GM12864 (cell line): ENCODE data around the gene TELO2.

Experiments
- DNase-seq: peaks from one replicate; pipeline ENCODE4 v3.0.0-alpha.2; 2011; ENCODE audit warnings: low read depth
- H3K4me3 ChIP-seq: 2 replicates; pipeline ENCODE4 v1.5.1; 2011; ENCODE audit warnings: mild to moderate bottlenecking, low read depth, low read length, control low read depth
- TF ChIP-seq, protein P1 (sequence below): IDR thresholded peaks from 2 replicates; pipeline ENCODE4 v1.5.1; 2011; ENCODE audit warnings: low read depth, mild to moderate bottlenecking, moderate library complexity, low read length, control low read depth, inconsistent platforms; ENCODE audit errors: missing control alignments

The TELO2 gene

DNA sequence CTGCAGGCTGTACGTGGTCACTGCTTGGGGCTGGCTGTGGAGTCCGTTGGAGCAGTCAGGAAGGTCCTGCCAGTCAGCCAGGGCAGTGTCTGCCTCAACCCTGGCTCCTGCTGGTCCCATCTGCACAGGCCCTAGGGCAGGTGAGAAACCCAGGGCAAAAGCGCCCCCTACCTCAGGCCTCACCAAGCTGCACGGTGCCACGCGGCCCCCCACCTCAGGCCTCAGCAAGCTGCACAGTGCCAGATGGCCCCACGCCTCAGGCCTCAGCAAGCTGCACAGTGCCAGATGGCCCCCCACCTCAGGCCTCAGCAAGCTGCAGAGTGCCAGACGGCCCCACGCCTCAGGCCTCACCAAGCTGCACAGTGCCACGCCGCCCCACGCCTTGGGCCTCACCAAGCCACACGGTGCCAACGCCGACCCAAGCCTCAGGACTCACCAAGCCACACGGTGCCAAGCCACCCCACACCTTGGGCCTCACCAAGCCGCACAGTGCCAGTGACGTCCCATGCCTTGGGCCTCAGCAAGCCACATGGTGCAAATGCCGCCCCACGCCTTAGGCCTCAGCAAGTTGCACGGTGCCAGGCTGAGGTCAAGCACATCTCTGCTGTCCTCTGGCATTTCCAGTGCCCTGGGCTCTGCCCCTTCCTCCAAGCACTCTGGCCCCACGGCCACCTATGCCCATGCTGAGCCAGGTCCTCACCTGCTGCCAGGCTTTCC, 45.8 kb downstream of the TELO2 start:
- H3K4me3 ChIP-seq = no peak overlapping the region
- DNase-seq = no peak
- TF ChIP-seq, protein P1, sequence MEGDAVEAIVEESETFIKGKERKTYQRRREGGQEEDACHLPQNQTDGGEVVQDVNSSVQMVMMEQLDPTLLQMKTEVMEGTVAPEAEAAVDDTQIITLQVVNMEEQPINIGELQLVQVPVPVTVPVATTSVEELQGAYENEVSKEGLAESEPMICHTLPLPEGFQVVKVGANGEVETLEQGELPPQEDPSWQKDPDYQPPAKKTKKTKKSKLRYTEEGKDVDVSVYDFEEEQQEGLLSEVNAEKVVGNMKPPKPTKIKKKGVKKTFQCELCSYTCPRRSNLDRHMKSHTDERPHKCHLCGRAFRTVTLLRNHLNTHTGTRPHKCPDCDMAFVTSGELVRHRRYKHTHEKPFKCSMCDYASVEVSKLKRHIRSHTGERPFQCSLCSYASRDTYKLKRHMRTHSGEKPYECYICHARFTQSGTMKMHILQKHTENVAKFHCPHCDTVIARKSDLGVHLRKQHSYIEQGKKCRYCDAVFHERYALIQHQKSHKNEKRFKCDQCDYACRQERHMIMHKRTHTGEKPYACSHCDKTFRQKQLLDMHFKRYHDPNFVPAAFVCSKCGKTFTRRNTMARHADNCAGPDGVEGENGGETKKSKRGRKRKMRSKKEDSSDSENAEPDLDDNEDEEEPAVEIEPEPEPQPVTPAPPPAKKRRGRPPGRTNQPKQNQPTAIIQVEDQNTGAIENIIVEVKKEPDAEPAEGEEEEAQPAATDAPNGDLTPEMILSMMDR = peak; percentile 30

DNA sequence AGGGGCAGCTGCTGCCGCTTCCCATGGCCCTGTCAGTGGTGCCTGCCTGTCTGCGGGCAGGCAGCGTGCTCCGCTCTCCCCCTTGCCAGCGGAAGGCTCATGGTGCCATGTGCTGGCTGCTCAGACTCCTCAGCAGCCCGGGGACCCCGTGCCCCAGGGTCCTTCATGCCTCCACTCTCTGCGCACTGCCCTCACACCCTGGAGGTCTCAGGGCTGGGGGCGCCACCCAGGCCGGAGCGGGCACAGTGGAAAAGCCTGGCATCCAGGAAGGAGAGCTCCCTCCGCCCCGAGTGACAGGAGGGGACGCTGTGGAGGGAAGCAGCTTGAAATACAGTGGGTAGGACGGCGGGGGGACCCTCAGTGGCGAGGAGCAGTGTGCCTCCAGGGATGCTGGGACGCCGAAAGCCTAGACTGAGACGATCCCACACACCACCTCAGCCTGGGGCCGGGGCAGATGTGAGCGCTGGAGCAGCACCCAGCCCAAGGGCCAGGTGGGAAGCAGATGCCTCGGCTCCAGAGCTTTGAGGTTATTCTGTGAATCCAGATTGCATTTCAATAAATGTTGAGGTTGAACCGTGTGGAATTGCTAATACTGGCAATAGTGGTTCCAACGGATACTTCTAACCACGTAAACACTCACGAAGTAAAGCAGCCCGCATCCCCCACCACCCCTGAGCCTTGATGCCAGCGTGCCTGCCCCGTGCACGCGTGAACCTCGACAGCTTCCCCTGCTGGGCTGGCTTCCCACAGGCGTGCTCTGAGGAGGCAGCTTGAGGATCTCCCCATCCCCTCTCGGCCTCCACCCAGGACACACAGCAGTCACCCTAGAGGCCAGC, 46.8 kb downstream of the TELO2 start:
- TF ChIP-seq, protein P1 = no peak
- no peak overlapping the region for H3K4me3 ChIP-seq
- no peak for DNase-seq

DNA sequence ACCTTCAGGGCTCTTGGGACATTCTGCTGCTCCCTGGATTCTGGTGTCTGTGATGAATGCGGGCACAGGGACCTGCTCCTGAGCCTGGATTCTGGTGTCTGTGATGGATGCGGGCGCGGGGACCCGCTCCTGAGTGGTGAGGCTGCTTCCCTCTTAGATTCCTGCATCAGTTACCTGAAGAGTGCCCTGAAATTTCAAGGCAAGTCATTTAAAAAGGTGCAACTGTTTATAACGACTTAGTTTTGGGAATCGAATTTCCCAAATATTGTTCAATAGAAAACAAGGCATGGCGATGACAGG, 47.3 kb downstream of the TELO2 start:
- DNase-seq = no peak
- TF ChIP-seq, protein P1 = no peak
- no peak overlapping the region for H3K4me3 ChIP-seq

DNA sequence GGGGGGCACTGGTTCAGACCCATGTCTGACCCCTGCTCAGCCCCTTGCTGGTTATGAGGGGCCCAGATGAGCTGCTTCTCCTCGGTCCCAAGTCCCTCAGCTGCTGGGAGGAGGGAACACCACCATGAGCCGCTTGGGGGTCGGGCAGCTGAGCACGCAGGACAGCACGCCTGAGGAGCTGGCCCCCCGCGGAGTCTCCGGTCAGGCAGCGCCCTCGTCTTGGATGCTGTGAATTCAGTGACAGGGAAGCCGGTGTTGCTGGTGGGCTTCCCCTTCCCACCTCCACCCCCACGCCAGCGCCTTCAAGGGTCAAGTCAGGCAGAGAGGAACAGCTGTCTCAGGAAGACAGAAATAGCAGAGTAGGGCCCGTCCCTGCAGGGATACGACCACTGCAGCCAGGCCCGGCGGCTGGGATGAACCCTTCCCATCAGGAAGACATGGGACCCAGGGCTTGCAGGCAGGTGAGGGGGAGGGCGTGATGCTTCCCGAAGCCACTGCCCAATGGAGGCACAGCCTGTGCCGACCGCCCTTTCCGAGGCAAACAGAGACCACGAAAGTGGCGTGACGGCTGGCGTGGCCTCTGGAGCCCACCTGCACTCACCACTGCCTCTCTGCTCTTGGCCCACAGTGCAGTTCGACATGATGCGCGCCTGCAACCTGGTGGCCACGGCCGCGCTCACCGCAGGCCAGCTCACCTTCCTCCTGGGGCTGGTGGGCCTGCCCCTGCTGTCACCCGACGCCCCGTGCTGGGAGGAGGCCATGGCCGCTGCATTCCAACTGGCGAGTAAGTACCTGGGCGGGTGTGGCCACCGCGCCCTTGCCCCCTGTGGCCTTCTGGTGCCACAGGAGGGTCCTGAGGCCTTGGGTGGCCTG, 48.4 kb downstream of the TELO2 start:
- no peak for DNase-seq
- H3K4me3 ChIP-seq = no peak overlapping the region
- TF ChIP-seq, protein P1 = no peak

DNA sequence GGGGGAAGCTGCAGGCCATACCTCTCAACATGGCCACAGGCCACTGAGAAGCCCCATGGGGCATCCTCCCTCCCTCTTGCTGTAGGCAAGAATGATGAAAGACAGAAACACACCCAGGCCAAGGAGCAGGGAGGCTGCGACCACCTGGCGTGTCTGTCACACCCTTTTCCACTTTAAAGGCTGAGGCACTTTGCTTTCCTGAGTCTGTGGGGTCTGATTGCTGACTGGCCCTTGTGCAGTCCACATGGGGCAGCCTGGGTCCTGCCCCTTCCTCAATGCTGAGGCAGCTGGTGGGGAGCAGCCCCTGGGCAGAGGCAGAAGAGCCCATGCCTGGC, 49.0 kb downstream of the TELO2 start:
- TF ChIP-seq, protein P1 = no peak
- DNase-seq = no peak
- H3K4me3 ChIP-seq = no peak overlapping the region

DNA sequence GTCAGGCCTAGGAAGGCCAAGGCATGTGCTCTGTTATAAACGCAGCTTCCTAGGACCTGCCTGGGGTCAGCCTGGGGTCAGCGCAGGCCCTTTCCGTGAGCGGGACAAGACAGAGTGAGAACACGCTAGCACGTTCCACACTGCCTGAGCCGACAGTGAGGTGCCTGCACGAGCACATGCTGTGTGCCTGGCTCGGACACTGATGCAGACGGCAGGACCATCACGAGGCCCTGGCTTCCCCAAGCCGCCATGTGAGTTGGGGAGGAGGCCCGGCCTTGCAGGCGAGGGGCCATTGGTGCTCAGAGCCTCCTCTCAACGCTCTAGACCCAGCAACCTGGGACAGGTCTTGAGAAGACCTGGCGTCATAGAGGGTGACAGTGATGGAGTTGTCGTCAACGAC, 49.4 kb downstream of the TELO2 start:
- DNase-seq = no peak
- H3K4me3 ChIP-seq = no peak overlapping the region
- TF ChIP-seq, protein P1 = no peak
